ENCODE measurements around the gene PARD3. TPM values are rescaled to one million over a fixed set of nuclear protein-coding genes. Genes with fewer than 3 reads are reported as not detected.

The PARD3 gene
- total RNA-seq, 1 donor from 2014 or later: 34.1 TPM

GRCh38 chr10:34530778-34531177 is 284.3 kb downstream of the PARD3 start:
- no peak for DNase-seq
- Histone ChIP-seq H3K27ac (no peak overlapping the region), H3K4me1 (peaks cover 23% of the 10 kb centered on the region), H3K27me3 (ENCODE audit: low read depth) (no peaks in the 10 kb centered on the region), H3K36me3 (no peaks in the 10 kb centered on the region), H3K4me3 (no peak overlapping the region), H3K9me3 (no peaks in the 10 kb centered on the region)
- TF ChIP-seq, protein P1, sequence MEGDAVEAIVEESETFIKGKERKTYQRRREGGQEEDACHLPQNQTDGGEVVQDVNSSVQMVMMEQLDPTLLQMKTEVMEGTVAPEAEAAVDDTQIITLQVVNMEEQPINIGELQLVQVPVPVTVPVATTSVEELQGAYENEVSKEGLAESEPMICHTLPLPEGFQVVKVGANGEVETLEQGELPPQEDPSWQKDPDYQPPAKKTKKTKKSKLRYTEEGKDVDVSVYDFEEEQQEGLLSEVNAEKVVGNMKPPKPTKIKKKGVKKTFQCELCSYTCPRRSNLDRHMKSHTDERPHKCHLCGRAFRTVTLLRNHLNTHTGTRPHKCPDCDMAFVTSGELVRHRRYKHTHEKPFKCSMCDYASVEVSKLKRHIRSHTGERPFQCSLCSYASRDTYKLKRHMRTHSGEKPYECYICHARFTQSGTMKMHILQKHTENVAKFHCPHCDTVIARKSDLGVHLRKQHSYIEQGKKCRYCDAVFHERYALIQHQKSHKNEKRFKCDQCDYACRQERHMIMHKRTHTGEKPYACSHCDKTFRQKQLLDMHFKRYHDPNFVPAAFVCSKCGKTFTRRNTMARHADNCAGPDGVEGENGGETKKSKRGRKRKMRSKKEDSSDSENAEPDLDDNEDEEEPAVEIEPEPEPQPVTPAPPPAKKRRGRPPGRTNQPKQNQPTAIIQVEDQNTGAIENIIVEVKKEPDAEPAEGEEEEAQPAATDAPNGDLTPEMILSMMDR (IDR thresholded peaks at IDR 0.05): no peak
- intact Hi-C loops (cut with DNase I): no loop called here
- ATAC-seq: no peak

- DNase-seq (no peak), ATAC-seq (peak; percentile 84 to 92)
- intact Hi-C loops (cut with DNase I): no loop called here
- Histone ChIP-seq H3K27me3 (ENCODE audit: low read depth) (no peaks in the 10 kb centered on the region), H3K27ac (no peak overlapping the region), H3K4me3 (no peak overlapping the region), H3K36me3 (no peaks in the 10 kb centered on the region), H3K9me3 (no peaks in the 10 kb centered on the region), H3K4me1 (peaks cover 23% of the 10 kb centered on the region)
- TF ChIP-seq, protein P1 (IDR thresholded peaks at IDR 0.05): no peak
Measured at GRCh38 chr10:34528320-34528719, 286.8 kb downstream of the PARD3 start.

DNA sequence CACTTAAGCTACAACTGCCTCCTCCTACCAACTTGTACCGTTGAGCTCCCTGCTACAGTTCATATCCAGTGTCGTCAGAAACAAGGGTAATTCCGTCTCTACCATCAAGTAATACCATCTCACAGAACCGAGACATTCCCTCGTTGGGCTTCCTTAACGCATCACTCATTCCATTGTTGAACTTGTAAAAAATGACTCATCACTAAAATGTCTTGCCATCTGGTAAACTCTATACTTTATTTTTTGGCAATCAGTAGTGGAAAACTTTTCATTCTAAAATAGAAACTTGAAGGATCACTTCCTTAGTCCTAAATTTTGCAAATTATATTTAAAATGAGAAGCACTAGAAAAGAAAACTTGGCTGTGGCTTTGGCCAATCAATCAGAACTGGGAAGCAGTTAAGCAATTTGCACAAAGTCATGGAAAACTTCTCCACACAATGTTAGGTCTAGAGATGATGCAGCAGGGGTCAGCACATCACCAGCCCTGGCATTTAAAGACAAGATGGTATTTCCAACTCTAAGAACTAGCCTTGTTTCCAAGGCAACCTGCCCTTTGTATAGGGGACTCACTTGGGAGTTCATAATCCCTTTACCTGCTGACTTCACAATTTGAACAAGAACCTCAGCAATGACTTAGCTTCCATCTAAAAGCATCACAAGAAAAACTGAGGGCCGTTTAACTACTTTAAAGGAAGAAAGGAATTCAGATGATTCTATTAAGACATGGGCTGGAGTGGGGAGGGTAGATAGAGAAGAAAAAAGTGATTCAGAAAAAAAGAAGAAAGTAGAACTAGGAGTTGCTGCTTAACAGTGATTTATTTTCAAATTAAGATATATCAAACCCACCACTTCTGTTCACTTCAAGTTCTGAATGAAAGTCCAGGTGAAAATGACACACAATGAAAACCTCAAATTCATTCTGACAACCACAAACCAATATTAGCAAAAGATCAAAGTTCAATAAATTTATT is 288.1 kb downstream of the PARD3 start:
- TF ChIP-seq, protein P1 (IDR thresholded peaks at IDR 0.05): no peak
- H3K4me1 ChIP-seq: peaks cover 23% of the 10 kb centered on the region
- H3K27me3 ChIP-seq (ENCODE audit: low read depth): no peaks in the 10 kb centered on the region
- peak overlapping the region; percentile 53 for H3K27ac ChIP-seq
- ATAC-seq: peak; percentile 64 to 68
- no peak for DNase-seq
- intact Hi-C loops (cut with DNase I): no loop called here
- no peak overlapping the region for H3K4me3 ChIP-seq
- H3K36me3 ChIP-seq: no peaks in the 10 kb centered on the region
- H3K9me3 ChIP-seq: no peaks in the 10 kb centered on the region

- Histone ChIP-seq H3K4me1 (peaks cover 23% of the 10 kb centered on the region), H3K27me3 (ENCODE audit: low read depth) (no peaks in the 10 kb centered on the region), H3K27ac (peak overlapping the region; percentile 53), H3K36me3 (no peaks in the 10 kb centered on the region), H3K9me3 (no peaks in the 10 kb centered on the region), H3K4me3 (no peak overlapping the region)
- ATAC-seq (no peak), DNase-seq (no peak)
- intact Hi-C loops (cut with DNase I): no loop called here
- TF ChIP-seq, protein P1 (IDR thresholded peaks at IDR 0.05): no peak
Measured at GRCh38 chr10:34526186-34526585, 288.9 kb downstream of the PARD3 start.

DNA sequence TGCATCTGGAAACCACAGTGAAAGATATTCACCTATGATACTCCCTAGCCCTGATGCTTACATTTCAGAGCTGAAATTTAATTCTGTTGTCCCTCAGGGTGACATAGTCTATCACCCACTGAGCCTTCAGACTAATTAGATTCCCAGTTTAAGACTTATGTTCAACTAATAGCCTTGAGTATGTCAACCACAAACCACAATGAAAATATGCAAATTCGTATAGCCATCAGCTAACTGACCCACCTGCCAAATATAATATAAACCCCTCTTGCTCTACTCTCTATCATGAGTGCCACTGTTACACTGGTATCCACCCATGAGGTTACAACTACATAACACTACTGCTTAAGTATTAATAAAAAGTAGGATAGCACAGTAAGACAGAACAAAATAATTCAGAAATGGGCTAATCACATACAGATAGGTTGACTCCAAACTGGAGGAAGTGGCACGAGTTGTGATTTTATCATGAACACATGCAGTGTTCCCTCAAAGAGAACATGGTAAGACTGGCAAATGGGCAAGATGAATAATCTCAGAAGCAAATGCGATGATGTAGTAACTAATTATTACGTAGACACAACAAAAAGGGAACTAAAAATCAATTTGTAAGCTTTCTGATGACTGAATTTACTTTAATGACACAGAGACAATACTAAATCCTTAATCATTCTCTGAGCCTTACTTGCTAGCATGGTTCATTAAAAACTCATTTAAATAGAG is 290.6 kb downstream of the PARD3 start:
- H3K27me3 ChIP-seq (ENCODE audit: low read depth): no peaks in the 10 kb centered on the region

More for the DNA sequence above, 290.6 kb downstream of the PARD3 start:
- H3K4me3 ChIP-seq: no peak overlapping the region
- peaks cover 23% of the 10 kb centered on the region for H3K4me1 ChIP-seq
- no peaks in the 10 kb centered on the region for H3K36me3 ChIP-seq
- ATAC-seq (no peak), DNase-seq (no peak)
- H3K9me3 ChIP-seq: no peaks in the 10 kb centered on the region
- no peak overlapping the region for H3K27ac ChIP-seq
- intact Hi-C loops (cut with DNase I): no loop called here
- TF ChIP-seq, protein P1 (IDR thresholded peaks at IDR 0.05): no peak

All from lower lobe of right lung (tissue), 2 donors.